Measurements from ENCODE around the gene PTPRT.

- TF ChIP-seq CTCF (IDR thresholded peaks at IDR 0.05) (no peak), ZFX (IDR thresholded peaks at IDR 0.05; ENCODE audit: borderline replicate concordance) (no peak)
These were observed 193.6 kb downstream of the PTPRT start for GRCh38 chr20:42996141-42996540.

Measured in 22Rv1 (cell line).